SHP77 treated with DMSO at 0.1 percent for 48 hours (cell line): ENCODE results near the gene GUCD1.
"Not testable (repeated sequence)": the region's sequence is repeated elsewhere in the genome, so short reads cannot be mapped to it uniquely, and the experiment has no call there.

Experiments used
- DNase-seq: peaks from one replicate; lab custom pipeline; 2025; lab: John Stamatoyannopoulos, UW

Gene GUCD1

DNA sequence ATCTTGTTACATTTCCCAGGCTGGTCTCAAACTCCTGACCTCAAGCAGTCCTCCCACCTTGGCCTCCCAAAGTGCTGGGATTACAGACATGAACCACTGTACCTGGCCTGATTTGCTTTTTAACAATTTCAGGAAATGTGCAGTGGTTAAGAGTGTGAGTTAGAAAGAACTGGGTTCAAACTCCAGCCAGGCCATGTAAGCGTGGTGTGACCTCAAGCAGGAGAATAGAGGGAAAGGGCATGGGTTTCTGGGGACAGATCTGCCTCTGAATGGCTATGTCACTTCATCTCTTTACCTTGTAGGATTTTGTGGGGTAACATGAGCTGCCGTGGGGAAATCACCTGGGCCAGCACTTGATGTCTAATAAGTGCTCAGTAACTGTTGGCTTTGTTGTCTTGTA lies 10.1 kb upstream of the GUCD1 start:
- DNase-seq = no peak

DNA sequence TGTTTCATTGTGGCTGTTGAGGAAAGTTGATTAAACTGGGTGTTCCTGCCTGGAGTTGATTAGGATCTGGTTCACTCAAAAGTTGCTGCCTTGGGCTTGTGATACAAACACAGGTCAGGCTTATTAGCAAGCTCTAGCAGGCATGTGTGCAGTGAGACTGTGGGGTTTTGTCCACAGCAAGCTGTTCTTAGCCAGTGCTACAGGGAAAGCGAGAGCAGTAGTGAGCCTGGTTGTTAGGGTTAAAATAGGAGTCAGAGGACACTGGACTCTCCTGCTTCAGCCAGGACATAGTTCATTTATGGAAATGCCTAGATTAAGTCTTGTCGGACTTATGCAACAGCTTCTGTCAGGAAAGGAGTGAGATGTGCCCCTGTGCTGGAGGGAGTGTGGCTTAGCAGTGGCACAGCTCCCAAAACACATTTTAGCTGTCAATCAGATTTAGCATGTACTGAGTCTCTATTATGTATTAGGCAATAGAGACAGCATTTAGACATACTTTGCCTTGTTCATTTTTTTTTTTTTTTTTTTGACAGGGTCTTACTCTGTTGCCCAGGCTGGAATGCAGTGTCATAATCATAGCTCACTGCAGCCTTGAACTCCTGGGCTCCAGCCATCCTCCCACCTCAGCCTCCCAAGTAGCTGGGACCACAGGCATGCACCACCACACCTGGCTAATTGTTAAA lies 9.6 kb upstream of the GUCD1 start:
- no peak for DNase-seq

DNA sequence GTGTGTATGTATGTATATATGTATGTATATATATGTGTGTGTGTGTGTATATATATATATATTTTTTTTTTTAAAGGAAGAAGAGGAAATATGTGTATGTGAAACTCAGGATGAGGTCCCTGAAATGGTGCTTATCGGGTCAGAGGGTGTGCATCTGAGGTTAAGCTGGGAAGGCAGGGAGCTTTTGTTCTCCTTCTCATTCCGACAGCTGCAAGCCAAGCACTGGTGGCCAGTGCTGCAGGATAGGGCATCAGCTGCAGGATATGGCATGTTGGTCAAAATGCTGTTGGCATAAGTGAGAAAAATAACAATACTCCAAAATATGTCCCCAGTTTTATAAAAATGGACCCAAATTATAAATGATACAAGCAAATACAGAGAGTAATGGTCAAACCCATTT lies 8.3 kb upstream of the GUCD1 start:
- no peak for DNase-seq

DNA sequence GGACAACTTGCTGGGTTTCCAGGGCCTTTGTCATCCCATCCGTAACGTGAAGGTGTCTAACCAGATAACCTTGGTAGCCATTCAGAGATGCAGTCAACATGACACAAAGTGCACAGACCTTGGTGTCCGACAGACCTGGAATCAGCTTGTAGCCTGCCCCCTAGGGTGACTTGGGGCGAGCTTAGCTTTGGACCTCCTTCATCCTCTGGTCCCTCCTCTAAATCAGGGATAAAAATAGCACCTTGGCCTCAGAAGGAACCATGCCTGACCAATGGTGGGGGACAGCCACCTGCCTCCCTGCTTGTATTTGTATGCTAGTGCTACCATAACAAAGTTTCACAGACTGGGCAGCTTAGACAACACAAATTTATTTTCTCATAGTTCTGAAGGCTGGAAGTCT lies 4.5 kb upstream of the GUCD1 start:
- no peak for DNase-seq

DNA sequence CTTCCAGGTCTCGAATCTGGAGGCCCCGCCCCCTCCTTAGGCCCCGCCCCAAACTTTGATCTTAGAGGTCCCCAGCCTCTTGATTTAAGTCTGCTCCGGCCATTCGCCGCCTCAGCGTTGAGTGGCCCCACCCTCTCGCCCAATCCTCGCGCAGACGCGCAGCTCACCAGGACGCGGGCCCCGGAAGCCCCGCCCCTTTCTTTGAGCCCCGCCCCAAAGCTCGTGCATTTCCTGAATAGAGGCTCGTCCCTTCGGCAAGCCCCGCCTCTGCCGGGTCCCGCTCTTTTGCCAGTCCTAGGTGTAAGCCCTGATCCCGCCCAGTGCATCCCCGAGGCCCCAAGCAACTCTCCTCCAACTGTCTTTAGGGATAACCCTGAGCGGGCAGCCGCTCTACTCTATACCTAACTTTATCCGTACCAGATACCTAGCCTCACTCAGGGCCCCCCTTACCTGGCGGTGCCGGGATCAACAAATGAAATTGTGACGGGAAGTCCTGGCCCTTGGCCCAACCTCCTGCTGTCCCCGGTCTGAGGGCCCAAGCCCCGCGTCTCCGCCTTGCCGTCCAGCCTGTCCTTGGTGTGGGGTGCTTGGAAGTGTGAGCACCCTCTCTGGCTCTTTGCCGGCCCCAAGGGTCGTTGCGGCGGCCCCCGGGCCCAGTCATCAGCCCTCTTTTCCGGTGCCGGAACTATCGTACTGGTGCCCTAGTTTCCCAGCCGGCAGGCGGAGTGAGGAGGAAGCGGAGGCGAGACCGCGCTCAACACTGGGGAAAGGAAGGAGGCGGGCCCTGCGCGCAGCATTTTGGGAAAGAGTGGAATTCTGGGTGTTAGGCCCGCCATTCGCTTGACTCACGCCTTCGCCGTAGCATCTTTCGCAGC lies 464 bp upstream of the GUCD1 start, which contains the start of gene SNRPD3:
Gene SNRPD3, plus strand, starts transcription at position 835 of the 875 bp plus-strand sequence. CDS start 1,676 bp downstream, outside the sequence.
- peak; percentile 94 for DNase-seq

DNA sequence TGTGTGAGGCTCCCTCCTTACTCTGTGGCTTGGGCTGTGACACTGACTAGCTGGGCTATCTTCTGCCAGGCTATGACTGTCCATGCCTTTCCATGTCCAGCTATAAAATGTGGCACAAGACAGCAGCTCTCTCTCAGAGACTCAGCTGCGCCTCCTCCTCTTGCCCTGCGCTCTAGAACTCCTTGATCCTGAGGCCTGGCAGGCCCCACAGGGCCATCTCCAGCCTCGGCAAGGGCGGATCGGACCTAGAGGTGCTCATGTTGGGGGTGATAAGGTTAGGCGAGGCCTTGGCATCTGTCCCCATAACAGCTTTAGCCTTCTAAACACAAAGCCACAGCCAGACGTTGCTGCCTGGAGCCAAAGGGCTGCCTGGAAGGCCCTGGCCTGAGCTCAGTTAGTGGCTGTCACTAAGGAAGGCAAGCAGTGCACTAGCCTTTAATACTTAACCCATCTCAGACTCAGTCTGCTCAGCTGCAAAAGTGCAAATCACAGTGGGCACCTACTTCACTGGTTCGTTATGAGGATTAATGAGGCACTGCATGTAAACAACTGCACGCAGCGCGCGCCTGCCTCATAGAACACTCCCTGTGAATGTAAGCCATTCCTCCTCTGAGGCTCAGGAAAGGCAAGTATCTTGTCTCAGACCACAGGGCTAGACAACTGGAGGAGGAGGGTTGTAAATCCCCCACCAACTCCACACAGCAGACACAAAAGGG lies 1.2 kb downstream of the GUCD1 start:
- DNase-seq = no peak

DNA sequence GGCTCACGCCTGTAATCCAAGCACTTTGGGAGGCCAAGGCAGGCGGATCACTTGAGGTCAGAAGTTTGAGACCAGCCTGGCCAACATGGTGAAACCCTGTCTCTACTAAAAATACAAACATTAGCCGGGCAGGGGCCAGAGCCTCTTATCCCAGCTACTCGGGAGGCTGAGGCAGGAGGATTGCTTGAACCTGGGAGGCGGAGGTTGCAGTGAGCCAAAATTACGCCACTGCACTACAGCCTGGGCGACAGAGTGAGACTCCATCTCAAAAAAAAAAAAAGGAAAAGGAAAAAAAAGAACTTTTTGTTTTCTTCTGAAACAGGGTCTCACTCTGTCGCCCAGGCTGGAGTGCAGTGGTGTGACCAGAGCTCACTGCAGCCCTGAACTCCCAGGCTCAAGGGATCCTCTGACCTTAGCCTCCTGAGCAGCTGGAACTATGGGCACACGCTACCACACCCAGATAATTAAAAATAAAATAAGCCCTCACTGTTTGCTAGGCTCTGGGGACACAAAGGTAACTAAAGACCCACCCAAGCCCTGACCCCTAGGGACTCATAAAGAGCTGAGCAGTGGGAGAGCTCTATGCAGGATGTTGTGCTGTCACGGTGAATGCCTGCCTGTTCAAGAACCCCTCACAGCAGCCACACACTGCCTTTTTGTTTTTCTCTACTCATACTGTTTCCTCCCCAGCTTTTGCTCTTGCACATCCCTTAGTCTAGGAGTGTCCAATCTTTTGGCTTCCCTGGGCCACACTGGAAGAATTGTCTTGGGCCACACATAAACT lies 2.2 kb downstream of the GUCD1 start:
- DNase-seq = not testable (repeated sequence)

DNA sequence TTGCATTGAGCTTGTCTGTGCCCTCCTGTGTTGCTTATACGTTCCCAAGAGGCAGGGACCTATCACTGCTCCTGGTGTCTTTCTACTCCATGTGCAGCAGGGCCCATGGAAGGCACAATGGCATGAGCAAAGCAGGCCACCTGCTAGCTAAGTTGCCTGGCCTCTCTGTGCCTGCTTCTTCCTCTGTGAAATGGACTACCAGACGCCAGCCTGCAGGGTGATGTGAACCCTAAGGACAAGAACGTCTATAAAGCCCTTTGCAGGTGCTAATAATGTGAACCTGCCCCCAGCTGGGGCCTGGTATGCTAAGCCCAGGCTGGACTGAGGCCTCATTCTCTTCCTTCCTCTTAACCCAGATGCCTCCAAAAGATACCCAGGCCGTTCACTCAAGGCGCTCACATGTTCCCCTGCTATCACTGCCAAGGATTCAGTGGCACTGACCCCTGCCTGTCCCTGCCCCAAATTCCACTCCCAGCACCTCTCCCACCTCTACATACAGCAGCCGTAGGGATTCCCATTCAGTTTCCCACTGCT lies 4.0 kb downstream of the GUCD1 start:
- DNase-seq = no peak

DNA sequence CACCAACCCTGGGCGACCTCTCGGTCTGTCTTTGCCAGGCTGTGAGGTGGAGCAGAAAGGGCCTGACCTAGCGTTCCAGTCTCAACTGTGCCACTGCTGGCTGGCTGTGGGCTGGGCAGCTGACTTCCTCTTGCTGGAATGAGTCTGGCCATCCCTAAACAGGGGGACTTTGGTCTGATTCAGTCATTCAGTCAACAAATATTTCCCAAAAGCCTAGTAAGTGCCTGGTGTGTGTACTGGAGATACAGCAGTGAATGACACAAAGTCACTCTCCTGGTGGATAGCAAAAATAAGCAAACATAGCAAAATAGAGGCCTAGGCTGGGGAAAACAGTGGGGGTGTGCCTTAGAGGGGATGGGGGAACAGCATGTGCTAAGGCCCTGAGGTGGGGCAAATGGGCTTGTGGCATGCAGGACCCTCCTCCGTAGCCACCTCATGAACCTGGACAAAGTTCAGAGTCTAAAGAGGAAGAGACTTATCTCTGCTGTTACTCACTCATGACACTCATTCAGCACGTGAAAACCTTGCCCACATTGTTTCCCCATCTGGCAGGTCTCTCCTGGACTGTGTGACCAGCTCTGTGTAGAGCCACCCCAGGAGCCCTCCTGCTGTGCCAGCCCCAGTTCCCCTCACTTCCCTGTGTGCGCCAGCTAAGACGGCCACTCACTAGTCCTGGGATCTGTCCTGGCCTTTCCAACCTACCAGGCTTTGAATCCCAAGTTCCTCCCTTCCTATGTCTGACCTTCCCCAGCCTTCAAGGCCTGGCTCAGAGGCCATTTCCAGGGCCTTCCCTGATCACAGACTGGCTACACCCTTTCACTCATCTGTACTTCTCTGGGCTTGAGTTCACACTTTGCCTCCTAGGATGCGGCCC lies 4.7 kb downstream of the GUCD1 start:
- no peak for DNase-seq

DNA sequence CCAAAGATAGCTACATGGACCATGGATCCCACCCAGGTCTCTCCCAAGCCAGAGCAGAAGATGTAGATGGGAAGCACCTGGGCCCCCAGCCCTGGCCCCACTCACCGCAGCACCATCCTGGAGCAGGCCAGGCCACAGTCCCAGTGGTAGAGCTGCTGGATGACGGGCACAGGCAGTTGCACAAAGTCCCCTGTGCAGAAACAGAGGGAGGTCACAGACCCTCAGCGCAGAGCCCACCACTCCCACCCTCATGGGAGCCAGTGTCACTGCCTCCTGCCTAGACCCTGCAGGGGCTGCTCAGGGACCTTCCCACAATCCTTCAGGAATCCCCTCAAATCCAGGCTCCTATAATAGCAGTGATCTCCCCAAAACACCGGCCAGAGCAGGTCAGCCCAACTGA lies 6.1 kb downstream of the GUCD1 start:
- DNase-seq = no peak

DNA sequence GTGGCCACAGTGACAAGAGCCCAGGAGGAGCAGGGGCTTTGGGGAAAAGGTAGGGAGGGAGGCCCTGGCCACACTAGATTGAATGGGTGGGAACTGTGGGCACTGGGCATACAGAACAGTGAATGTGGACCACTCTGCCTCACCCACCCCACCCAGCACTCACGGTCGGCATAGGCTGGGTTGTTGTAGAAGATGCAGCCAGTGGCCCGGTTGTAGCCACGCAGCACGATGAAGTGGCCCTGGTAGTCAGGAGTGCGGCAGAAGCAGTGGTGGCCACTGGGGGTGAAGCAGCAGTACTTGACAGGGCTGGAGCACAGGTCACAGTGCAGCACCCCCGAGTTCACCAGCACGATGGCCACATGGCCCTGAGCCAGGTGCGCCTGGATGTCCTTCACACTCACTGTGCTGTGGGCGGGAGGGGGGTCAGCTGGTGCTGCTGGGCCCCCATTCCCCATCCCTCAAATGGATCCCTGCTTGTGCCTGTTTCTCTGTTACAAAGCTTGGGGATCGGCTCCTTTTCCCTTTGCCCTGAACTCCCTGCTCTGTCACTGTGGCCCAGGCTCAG lies 11.2 kb downstream of the GUCD1 start:
- DNase-seq = no peak

DNA sequence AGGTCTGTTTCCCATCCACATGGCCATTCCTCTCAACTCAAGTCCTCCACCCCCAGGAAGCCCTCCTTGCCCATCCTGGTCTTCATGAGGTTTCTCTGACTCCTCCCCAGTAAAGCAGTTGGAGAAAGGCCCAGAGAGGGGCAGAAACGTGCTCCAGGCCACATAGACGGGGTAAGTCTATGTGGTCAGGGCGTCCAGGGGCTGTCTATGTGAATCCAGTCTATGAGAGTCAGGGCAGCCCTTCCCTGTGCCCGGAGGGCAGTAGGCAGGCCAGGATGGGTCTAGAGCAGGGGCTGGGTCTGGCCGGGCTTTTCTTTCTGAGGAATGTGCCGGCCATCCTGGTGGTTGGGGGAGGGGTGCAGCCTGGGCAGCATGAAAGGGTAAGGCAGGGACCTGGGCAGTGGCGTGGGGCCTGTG lies 11.7 kb downstream of the GUCD1 start:
- DNase-seq = no peak

DNA sequence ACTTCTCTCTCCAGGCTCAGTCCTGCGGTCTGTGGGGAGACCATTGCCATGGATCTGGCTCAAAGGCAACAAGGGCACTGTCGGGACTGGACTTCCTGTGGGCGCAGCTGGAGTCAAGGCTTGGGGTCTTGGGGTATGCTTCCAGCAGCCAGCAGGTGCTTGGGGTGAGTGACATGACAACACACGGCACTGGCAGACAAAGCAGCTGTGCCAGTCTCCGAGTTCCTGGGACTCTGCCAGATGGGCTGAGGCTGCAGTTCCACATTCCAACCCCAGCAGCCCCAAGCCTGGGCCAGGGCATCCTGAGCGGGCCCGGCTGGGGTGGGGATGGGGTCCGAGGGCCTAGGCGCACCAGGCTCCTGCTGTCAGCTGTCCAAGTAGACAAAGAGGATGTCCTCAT lies 12.3 kb downstream of the GUCD1 start:
- DNase-seq = no peak

DNA sequence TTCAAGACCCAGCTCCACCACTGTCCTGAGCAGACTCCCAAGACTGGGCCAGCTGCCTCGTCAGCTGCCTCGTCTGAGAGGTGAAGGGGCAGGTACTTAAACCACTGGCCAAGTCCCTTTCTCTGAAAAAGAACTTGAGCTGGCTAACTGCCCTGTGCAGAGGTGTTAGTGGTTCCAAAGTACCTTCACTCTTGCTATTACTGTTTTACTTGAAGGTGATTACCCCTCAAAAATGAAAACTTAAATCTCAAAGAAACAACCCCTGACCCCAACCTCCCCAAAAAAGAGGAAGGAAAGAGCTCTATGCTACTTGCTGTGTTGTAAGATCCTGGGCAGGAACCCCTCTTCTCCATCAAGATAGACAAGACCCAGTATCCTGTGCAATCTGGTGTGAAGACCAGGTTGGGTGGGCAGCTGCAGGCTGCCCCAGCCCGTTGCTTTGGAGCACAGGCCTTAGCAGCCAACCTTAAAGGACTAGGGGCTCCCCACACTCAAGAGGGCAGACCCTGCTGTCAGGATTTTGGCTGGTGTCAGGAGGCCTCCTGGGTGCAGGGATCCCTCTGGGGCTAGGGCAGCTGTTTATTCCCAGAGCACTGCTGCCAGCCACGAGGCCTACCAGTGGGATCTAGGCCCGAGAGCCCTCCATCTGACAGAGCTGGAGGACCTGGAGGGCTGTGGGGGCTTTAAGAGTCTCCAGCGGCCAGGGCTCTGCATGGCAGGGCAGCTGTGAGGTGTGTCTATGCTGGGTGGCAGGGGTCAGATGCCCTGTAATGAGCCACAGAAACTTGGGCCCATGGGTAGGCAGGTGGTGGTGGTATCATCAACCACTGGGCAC lies 13.0 kb downstream of the GUCD1 start:
- DNase-seq = no peak

DNA sequence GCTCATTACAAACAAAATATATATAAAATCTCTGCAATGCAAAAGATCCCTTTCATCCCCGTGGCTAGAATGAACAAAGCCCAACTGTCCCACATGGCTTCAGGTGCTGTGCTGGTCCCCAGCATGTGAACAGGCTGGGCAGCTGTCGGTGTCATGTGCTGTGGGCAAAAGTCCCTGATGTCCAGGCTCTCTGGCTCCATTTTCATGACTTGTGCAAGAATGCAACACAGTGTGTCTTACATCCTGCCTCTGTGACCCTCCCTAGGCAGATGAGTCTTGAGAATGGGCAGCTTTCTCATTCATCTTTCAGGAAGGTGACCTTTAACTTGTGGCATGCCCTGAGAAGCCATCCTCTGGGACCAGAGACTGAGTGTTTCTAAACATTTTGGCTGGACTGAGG lies 14.5 kb downstream of the GUCD1 start:
- no peak for DNase-seq

DNA sequence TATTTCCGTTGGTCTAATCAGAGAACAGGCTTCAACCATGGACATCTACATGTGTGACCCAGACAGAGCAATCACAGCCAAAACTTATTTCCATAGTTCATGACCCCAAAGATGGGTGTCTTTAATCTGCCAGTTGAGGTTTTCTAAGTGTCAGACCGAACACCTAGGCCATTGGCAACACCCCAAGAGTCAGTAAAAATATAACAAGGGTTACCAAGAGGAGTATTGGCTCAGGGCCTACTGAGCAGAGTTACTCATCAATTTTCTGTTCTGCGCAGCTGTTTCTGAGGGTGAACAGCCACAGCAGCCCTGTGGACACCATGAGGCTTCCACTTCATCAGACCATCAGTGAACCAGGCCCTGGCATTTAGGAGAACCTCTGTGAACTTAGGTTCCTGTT lies 18.8 kb downstream of the GUCD1 start:
- no peak for DNase-seq

DNA sequence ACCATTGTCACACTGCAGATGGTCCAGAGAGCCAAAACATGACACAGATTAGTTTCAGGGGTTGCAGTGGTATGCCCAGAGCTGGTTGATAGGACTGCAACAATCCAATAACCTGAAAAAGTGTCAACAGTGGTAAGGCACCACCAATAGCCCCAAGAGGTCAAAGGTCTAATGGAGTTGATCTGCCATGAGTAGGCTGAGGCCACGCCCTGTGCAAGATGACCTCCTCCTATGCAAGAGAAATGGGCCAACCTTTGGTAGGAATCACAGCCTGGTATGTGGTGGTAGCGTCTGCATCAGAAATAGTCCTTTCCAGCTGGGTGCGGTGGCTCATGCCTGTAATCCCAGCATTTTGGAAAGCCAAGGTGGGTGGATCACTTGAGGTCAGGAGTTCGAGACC lies 19.6 kb downstream of the GUCD1 start:
- no peak for DNase-seq

DNA sequence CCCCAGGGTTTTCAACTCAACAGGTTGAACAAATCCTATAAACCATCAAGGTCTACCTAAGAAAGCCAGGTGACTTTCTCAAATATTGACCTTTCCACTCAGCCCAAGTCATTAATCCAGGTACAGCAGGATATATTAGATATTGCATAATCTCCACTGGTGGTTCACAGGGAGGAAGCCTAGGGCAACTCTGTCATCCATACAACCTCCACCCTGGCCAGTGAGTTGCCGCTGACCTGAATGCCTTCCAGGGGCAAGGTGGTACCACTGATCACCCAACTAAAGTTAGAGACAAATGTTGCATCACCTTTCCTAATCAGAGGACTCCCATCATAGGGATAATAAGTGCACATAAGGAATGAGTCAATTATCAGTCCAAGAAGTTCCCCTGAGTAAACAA lies 22.9 kb downstream of the GUCD1 start:
- DNase-seq = no peak

DNA sequence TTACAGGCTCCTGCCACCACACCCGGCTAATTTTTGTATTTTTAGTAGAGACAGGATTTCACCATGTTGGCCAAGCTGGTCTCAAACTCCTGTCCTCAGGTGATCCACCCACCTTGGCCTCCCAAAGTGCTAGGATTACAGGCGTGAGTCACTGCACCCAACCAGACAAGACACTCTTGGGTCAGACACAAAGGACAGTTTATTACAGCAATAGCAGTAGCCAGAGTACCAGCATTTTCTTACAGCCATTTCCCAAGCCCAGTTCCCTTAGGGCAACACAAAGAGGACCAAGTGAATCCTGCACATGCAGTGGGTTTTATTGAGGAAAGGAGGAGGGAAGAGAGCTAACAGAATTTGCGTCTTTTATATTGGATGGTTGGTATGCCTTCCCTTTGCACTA lies 24.0 kb downstream of the GUCD1 start:
- DNase-seq = not testable (repeated sequence)
